Bronchial epithelial cell (primary cell): ENCODE results near the gene RSPH6A. TPM values are rescaled to one million over a fixed set of nuclear protein-coding genes. Genes with fewer than 3 reads are reported as not detected.

Experiments used
- DNase-seq: peaks from one replicate; pipeline ENCODE4 v3.0.0-alpha.2; 2010; ENCODE audit warnings: low read depth
- FAIRE-seq: peaks from 2 replicates; lab custom pipeline; 2011; peaks lifted over from hg19 to GRCh38; lab: Jason Lieb, UNC
- H3K27me3 ChIP-seq: 2 replicates; pipeline ENCODE4 v1.5.1; 2011; ENCODE audit warnings: low read length; ENCODE audit not compliant: control insufficient read depth, insufficient read depth
- H3K36me3 ChIP-seq: 2 replicates; pipeline ENCODE4 v1.5.1; 2011; ENCODE audit warnings: low read length; ENCODE audit not compliant: control insufficient read depth, insufficient read depth
- H3K4me3 ChIP-seq: 2 replicates; pipeline ENCODE4 v1.5.1; 2011; ENCODE audit warnings: mild to moderate bottlenecking, low read depth, low read length, control low read depth
- CTCF ChIP-seq: IDR thresholded peaks from 2 replicates; pipeline ENCODE4 v1.5.1; 2011; ENCODE audit warnings: mild to moderate bottlenecking, moderate library complexity, low read length, control low read depth, inconsistent platforms; ENCODE audit not compliant: insufficient read depth, severe bottlenecking
- total RNA-seq: library from RNA; depleted of rRNA; stranded (reverse); fragments of >200 nt; gene quantifications from 2 replicates; pipeline ENCODE4 v1.2.1, GENCODE V29; 2014

The RSPH6A gene
- total RNA-seq, 1 donor from 2014 or later = not detected

GRCh38 chr19:45815481-45816216 lies 541 bp upstream of the RSPH6A start:
- DNase-seq (no peak), FAIRE-seq (no peak)
- Histone ChIP-seq H3K4me3 (no peak overlapping the region), H3K27me3 (no peaks in the 10 kb centered on the region), H3K36me3 (peaks cover 3% of the 10 kb centered on the region)
- no peak for TF ChIP-seq CTCF

GRCh38 chr19:45814166-45814780 lies 835 bp downstream of the RSPH6A start:
- FAIRE-seq = peak; percentile 43
- H3K27me3 ChIP-seq = no peaks in the 10 kb centered on the region
- peaks cover 3% of the 10 kb centered on the region for H3K36me3 ChIP-seq
- H3K4me3 ChIP-seq = no peak overlapping the region
- no peak for DNase-seq
- TF ChIP-seq CTCF = no peak

- Histone ChIP-seq H3K36me3 (peaks cover 3% of the 10 kb centered on the region), H3K4me3 (no peak overlapping the region), H3K27me3 (no peaks in the 10 kb centered on the region)
- DNase-seq = peak; percentile 26
- FAIRE-seq = no peak
- no peak for TF ChIP-seq CTCF
Observed at GRCh38 chr19:45812297-45812696, 2.8 kb downstream of the RSPH6A start.

- no peak overlapping the region for H3K4me3 ChIP-seq
- DNase-seq (peak; percentile 68), FAIRE-seq (no peak)
- no peaks in the 10 kb centered on the region for H3K36me3 ChIP-seq
- H3K27me3 ChIP-seq = no peaks in the 10 kb centered on the region
- TF ChIP-seq CTCF = no peak
Observed at GRCh38 chr19:45809643-45810159, 5.4 kb downstream of the RSPH6A start.

GRCh38 chr19:45805719-45806118 lies 9.4 kb downstream of the RSPH6A start:
- FAIRE-seq = no peak
- DNase-seq = no peak
- no peaks in the 10 kb centered on the region for H3K27me3 ChIP-seq

More at GRCh38 chr19:45805719-45806118, 9.4 kb downstream of the RSPH6A start:
- H3K36me3 ChIP-seq = no peaks in the 10 kb centered on the region
- TF ChIP-seq CTCF = no peak
- no peak overlapping the region for H3K4me3 ChIP-seq
